Activated T-helper 1 cell treated with anti-CD3 and anti-CD28 coated beads, Interleukin-12 subunit alpha, Interleukin-12 subunit beta, Interleukin-2, Interleukin-4 antibody, amounts not matched to agents 30 ng/mL and 10 ng/mL and 1 ng/mL, durations not matched to agents 14 hours and 24 hours and 36 hours (primary cell): Measurements from ENCODE around the gene SDR42E2. TPM values are rescaled to one million over a fixed set of nuclear protein-coding genes. Genes with fewer than 3 reads are reported as not detected.
A peak's percentile ranks its signal among the peaks of the same experiment; 100 is the strongest.

ENCODE experiments used
- DNase-seq: peaks from one replicate; pipeline ENCODE4 v3.0.0; 2021; ENCODE audit warnings: low spot score
- H3K27ac Mint-ChIP-seq: one replicate; pipeline ENCODE4 v1.8.0; 2021; ENCODE audit warnings: mild to moderate bottlenecking, mixed read lengths
- H3K27me3 Mint-ChIP-seq: one replicate; pipeline ENCODE4 v1.8.0; 2022; ENCODE audit warnings: mild to moderate bottlenecking, moderate library complexity, mixed read lengths; ENCODE audit not compliant: insufficient read depth
- H3K36me3 Mint-ChIP-seq: one replicate; pipeline ENCODE4 v1.8.0; 2021; ENCODE audit warnings: low read depth, mixed read lengths
- H3K4me1 Mint-ChIP-seq: one replicate; pipeline ENCODE4 v1.8.0; 2021; ENCODE audit warnings: low read depth, mixed read lengths
- H3K4me3 Mint-ChIP-seq: one replicate; pipeline ENCODE4 v1.8.0; 2021; ENCODE audit warnings: mild to moderate bottlenecking, moderate library complexity, mixed read lengths
- H3K9me3 Mint-ChIP-seq: one replicate; pipeline ENCODE4 v1.8.0; 2021; ENCODE audit warnings: mixed read lengths
- intact Hi-C: fragments of 100-400 bp; cut with micrococcal nuclease; formaldehyde crosslinking; loops from one replicate; pipeline ENCODE4 v1.15.1; 2024
- total RNA-seq: library from RNA; stranded (reverse); gene quantifications from 2 replicates; pipeline ENCODE4 v1.2.3, GENCODE V29; 2022

SDR42E2 gene
- total RNA-seq, 1 donor from 2014 or later: not detected

DNA sequence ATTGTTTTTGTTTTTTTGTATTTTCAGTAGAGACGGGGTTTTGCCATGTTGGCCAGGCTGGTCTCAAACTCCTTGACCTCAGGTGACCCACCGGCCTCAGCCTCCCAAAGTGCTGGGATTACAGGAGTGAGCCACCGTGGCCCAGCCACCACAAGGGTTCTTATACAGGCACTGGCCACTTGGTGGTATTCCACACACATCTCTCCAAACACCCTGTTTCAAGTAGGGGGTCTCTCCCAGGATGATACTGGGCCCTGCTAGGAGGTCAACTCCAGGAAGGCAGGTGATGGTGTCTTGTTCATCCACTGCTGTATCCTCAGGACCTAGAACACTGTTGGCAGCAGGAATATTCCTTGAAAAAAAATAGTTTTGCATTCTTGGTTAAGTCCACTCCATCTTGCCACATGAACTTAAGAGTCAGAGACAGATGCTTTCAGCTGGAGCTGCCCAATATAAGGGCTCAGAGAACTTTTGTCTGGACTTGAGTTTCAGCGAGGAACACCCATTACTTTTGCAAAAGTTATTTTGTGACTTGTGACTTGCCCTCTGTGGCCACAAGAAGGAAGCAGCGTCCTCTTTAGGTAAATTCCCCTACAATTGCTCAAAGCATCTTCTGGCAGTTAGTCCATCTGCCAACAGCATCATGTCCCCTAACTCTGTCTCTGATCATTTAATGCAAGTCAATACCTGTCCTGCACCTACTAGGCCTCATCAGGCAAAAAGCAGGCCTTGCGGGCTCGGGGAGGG lies 36.4 kb downstream of the SDR42E2 start:
- intact Hi-C loops: loop anchor here (10.0 kb wide), 1 partner anchor 554 kb away; no protein-coding TSS in a partner anchor
- peaks cover 5% of the 10 kb centered on the region for H3K36me3 Mint-ChIP-seq
- no peak overlapping the region for H3K4me3 Mint-ChIP-seq
- H3K9me3 Mint-ChIP-seq: no peaks in the 10 kb centered on the region
- H3K27ac Mint-ChIP-seq: no peak overlapping the region
- H3K27me3 Mint-ChIP-seq: peaks cover 2% of the 10 kb centered on the region
- no peak for DNase-seq
- peaks cover 44% of the 10 kb centered on the region for H3K4me1 Mint-ChIP-seq

DNA sequence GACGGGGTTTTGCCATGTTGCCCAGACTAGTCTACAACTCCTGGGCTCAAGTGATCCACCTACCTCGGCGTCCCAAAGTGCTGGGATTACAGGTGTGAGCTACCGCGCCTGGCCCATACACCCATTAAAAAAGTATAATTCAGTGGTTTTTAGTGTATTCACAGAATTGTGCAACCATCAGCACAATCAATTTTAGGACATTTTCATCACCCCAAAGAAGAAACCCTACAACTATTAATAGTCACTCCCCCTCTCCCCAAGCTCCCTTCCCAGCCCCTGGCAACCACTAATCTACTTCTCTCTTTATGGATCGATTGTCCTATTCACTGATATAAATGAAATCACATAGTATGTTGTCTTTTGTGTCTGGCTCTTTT lies 39.9 kb downstream of the SDR42E2 start:
- H3K27ac Mint-ChIP-seq: no peak overlapping the region
- H3K27me3 Mint-ChIP-seq: no peaks in the 10 kb centered on the region
- DNase-seq: no peak
- H3K36me3 Mint-ChIP-seq: peaks cover 1% of the 10 kb centered on the region
- H3K9me3 Mint-ChIP-seq: no peaks in the 10 kb centered on the region
- H3K4me1 Mint-ChIP-seq: peaks cover 26% of the 10 kb centered on the region
- intact Hi-C loops: no loop called here
- no peak overlapping the region for H3K4me3 Mint-ChIP-seq

DNA sequence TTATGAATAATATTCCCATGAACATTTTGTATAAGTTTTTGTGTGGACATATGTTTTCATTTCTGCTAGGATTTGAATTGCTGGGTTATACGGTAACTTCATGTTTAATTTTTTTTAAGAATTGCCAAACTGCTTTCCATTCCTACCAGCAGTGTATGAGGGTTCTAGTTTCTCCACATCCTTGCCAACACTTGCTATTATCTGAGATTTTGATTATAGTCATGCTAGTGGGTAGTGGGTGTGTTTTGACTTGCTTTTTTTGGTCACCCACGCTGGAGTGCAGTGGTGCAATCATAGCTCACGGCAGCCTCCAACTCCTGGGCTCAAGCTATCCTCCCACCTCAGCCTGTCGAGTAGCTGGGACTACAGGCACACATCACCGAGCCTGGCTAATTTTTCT lies 40.8 kb downstream of the SDR42E2 start:
- Mint-ChIP-seq H3K27me3 (no peaks in the 10 kb centered on the region), H3K27ac (no peak overlapping the region), H3K4me1 (peaks cover 29% of the 10 kb centered on the region), H3K36me3 (peaks cover 5% of the 10 kb centered on the region), H3K9me3 (no peaks in the 10 kb centered on the region), H3K4me3 (no peak overlapping the region)
- intact Hi-C loops: no loop called here
- DNase-seq: no peak

DNA sequence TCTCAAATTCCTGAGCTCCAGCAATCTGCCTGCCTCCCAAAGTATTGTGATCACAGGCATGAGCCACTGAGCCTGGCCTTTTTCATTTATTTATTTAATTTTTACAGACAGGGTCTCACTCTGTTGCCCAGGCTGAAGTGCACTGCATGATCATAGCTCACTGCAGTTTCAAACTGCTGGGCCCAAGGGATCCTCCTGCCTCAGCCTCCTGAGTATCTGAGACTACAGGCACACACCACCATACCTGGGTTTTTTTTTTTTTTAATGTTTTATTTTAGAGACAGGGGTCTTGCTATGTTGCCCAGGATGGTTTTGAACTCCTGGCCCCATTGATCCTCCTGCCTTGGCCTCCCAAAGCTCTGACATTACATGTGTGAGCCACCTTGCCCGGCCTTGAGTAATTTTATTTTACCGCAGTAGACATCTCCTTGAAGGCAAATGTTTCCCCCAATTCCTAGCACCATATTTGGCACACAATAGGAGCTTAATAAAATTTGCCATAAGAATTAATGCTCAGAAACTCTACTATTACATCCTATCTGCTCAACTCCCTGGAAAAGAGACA lies 41.9 kb downstream of the SDR42E2 start:
- H3K4me1 Mint-ChIP-seq: peaks cover 19% of the 10 kb centered on the region

DNA sequence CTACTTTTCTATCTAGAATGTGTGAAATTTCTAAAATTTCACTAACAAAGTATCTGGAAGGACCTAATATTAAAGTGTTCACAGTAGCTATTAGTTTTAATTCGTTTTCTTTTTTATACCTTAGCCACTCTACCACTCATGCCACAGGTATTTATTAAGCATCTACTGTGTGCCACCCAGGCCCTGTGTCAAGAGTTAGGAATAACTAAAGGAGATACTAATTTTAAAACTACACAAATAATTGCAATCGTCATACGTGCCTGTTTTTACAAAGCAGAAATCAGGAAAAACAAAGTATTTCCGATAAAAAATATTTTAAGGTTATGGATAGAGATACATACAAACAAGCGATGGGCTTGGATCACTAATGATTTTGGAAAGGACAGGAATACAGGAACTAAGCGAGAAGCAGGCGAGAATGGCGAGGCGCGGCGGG lies 43.3 kb downstream of the SDR42E2 start:
- Mint-ChIP-seq H3K4me1 (peaks cover 24% of the 10 kb centered on the region), H3K4me3 (peak overlapping the region; percentile 91)
- intact Hi-C loops: loop anchor here (1.0 to 2.0 kb wide), 6 partner anchors 10 to 169 kb away; partner anchors contain the start of genes CDR2 and POLR3E

More for the DNA sequence above, 41.9 kb downstream of the SDR42E2 start:
- Mint-ChIP-seq H3K27ac (no peak overlapping the region), H3K9me3 (no peaks in the 10 kb centered on the region), H3K27me3 (no peaks in the 10 kb centered on the region), H3K4me3 (no peak overlapping the region), H3K36me3 (peaks cover 5% of the 10 kb centered on the region)
- DNase-seq: no peak
- intact Hi-C loops: no loop called here

DNA sequence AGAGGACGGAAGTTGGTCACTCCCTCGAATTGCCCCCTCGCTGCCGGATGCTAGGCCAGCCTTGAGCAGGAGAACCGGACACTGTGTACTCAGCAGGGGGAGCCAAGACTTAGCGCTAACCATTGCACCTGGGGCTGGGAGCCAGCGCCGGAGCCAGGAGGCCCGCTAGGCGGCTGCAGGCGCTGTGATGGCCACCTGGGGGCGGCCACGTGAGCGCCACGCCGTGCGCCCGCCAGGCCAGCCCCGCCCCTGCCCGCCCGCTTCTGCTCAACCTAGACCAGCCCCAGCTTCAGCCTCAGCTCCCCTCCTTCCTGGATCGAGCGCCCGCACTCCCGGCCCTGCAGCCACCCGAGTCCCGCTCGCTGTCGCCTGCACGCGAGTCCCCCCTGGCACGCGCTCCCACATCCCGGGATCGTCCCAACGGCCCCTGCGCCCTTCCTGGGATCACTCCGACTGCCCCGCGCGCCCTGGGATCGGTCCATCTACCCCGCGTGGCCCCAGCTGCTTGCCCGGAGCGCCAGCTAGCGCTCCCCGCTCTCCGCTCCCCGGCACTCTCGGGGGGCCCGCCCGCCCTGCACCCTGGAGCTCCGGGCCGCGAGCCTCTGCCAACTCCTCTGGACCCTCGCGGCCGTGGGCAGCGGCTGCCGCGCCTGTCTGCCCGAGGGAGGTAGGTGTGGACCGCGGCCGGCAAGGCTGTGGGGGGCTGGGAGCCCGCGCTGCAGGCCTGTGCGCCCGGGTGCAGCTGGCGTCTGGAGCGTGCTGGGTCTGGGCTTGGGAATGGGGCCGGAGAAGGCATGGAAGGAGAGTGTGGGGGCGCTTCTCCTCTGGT lies 43.9 kb downstream of the SDR42E2 start, which contains the start of gene EEF2K:
Gene EEF2K (plus strand): TSS at position 266 of the 829 bp plus-strand sequence. CDS start 19,452 bp downstream, outside the sequence.
- H3K27ac Mint-ChIP-seq: peak within 1 kb of the TSS; percentile 91
- DNase-seq: peak; percentile 77
- H3K9me3 Mint-ChIP-seq: no peaks in the 10 kb centered on the region
- H3K4me1 Mint-ChIP-seq: peaks cover 27% of the 10 kb centered on the region
- peaks cover 16% of the 10 kb centered on the region for H3K36me3 Mint-ChIP-seq
- no peaks in the 10 kb centered on the region for H3K27me3 Mint-ChIP-seq
- H3K4me3 Mint-ChIP-seq: peak within 1 kb of the TSS; percentile 91
- intact Hi-C loops: loop anchor here (1.0 to 2.0 kb wide), 6 partner anchors 11 to 169 kb away; partner anchors contain the start of genes CDR2 and POLR3E

More for the DNA sequence above, 43.3 kb downstream of the SDR42E2 start:
- Mint-ChIP-seq H3K27ac (peak overlapping the region; percentile 76), H3K9me3 (no peaks in the 10 kb centered on the region), H3K36me3 (peaks cover 11% of the 10 kb centered on the region), H3K27me3 (no peaks in the 10 kb centered on the region)
- DNase-seq: no peak

DNA sequence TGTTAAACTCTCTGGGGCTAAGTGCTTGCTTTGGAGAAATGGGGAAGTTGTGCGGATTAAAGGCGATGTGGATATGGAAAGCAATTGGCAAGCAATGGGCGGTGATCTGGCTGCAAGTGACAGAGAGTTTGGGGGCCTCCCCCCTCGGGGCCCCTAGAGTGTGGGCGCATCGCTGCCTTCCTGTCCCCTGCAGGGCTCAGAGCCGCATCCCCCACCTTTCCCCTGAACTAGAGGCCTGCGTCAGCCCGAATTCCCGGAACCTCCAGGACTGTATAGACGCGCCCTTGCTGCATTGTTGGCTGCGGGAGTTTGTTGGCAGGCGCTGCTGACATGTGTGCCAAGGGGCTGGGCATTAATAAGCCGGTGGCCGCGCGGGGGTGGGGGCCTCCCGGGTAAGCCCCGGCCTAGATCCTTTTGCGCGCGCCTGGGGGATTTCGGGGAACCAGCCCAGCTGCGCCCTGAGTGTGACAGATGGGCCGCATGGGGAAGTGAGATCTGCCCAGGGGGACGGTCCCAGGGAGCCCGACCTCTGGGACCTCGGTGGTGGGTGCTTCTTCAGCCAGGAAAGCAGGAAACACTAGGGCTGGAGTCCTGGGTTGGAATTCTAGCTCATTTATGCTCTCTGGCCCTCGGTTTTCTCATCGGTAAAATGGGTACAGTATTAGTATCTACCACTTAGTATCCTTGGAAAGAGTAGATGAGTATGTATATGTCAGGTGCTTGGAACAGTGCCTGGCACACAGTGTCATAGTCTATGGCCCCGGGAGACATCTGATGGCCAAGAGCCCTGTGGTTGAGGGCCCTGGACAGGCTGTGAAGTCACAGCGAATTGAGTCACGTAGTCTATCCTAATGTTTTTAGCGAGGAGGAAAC lies 44.8 kb downstream of the SDR42E2 start:
- peaks cover 21% of the 10 kb centered on the region for H3K36me3 Mint-ChIP-seq
- H3K27me3 Mint-ChIP-seq: no peaks in the 10 kb centered on the region
- peak overlapping the region; percentile 91 for H3K27ac Mint-ChIP-seq
- peak; percentile 19 for DNase-seq
- peaks cover 31% of the 10 kb centered on the region for H3K4me1 Mint-ChIP-seq
- H3K4me3 Mint-ChIP-seq: peak overlapping the region; percentile 91
- no peaks in the 10 kb centered on the region for H3K9me3 Mint-ChIP-seq
- intact Hi-C loops: loop anchor here (1.0 to 2.0 kb wide), 6 partner anchors 12 to 168 kb away; partner anchors contain the start of genes CDR2 and POLR3E

DNA sequence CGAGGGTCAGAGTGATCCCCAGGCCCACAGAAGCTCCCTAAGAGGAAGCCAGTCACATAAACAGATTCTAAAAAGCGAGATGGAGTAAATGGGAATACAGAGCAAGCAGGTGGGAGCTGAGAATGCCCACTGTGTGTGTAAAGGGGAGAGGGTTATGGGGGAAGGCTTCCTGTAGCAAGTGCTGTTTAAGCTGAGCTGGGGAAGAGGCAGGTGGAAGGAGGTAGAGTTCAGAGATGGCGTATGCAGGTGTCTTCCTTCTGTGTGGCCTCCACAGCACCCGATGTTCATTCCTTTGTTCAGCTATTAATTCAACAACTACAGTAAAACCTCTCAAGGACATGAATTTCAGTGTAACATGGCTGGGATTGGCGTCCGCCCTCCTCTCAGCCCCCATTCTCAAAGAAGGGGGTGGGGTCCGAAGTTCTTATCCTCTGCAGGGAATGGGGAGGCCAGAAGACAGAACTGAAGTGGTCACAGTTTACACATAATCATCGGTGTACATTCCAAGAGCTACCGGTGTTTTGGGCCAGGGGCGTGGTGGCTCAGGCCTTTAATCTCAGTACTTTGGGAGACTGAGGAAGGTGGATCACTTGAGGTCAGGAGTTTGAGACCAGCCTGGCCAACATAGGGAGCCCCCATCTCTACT lies 45.5 kb downstream of the SDR42E2 start:
- Mint-ChIP-seq H3K9me3 (no peaks in the 10 kb centered on the region), H3K27me3 (no peaks in the 10 kb centered on the region), H3K27ac (peak overlapping the region; percentile 91), H3K4me1 (peaks cover 31% of the 10 kb centered on the region), H3K4me3 (peak overlapping the region; percentile 91), H3K36me3 (peaks cover 25% of the 10 kb centered on the region)
- intact Hi-C loops: loop anchor here (2.0 kb wide), 2 partner anchors 33 to 167 kb away; partner anchors contain the start of gene CDR2
- no peak for DNase-seq

DNA sequence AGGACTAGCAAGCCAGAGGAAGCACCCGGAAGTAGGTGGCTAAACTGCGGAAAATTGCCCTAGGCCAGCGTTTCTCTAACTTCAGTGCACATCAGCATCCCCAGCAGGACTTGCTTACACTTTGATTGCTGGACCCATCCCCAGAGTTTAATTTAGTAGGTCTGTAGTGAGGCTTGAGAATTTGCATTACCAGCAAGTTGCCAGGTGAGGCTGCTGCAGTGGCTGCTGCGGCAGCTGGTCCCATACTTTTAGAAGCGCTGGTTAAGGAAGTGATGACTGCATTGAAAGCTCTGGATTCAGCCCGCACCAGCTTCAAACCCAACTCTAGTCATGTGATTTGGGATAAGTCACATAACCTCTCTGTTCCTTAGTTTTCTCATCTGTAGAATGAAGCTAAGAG lies 48.0 kb downstream of the SDR42E2 start:
- DNase-seq: no peak
- no peaks in the 10 kb centered on the region for H3K27me3 Mint-ChIP-seq
- H3K9me3 Mint-ChIP-seq: no peaks in the 10 kb centered on the region
- peaks cover 35% of the 10 kb centered on the region for H3K36me3 Mint-ChIP-seq
- no peak overlapping the region for H3K27ac Mint-ChIP-seq
- peaks cover 43% of the 10 kb centered on the region for H3K4me1 Mint-ChIP-seq
- intact Hi-C loops: no loop called here
- H3K4me3 Mint-ChIP-seq: peak overlapping the region; percentile 24

DNA sequence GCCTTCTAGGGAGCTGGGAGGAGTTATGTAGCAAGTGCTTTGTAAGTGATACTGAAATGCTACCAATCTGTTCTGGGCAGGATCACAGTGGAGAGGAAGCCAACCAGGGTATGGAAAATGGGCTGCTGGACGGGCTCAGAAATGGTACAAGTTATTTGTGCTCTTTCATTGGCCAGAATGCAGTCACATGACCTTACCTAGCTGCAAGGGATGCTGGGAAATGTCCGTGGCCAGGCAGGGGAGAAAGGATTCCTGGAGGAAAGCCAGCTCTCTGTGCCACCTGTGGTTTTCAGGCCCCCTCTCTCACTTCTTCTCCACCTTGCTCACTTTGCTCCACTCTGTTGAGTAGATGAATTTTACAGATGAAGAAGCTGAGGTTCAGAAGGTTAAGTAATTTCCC lies 48.5 kb downstream of the SDR42E2 start:
- Mint-ChIP-seq H3K4me3 (peak overlapping the region; percentile 24), H3K36me3 (peaks cover 35% of the 10 kb centered on the region), H3K27me3 (no peaks in the 10 kb centered on the region), H3K9me3 (no peaks in the 10 kb centered on the region), H3K27ac (no peak overlapping the region), H3K4me1 (peaks cover 38% of the 10 kb centered on the region)
- intact Hi-C loops: no loop called here
- DNase-seq: no peak

DNA sequence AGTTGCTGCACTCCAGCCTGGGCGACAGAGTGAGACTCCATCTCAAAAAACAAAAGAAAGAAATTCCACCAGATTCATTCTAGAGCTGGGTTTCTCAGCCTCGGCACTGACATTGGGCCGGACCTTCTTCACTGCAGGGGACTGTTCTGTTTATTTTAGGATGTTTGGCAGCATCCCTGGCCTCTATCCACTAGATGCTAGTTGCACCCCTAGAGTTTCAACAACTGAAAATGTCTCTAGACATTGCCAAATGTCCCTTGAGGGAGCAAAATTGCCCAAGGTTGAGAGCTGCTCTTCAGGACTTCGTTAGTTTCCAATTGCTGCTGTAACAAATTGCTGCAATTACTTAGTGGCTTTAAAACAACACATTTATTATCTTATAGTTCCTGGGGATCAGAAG lies 50.9 kb downstream of the SDR42E2 start:
- Mint-ChIP-seq H3K9me3 (no peaks in the 10 kb centered on the region), H3K27ac (no peak overlapping the region), H3K27me3 (no peaks in the 10 kb centered on the region), H3K4me3 (no peak overlapping the region), H3K4me1 (peaks cover 37% of the 10 kb centered on the region), H3K36me3 (peaks cover 32% of the 10 kb centered on the region)
- no peak for DNase-seq
- intact Hi-C loops: no loop called here
